Fibroblast of mammary gland (primary cell): Measurements from ENCODE around the gene PRKN.
A peak's percentile ranks its signal among the peaks of the same experiment; 100 is the strongest.

Experiments
- DNase-seq: peaks from one replicate; pipeline ENCODE4 v3.0.0-alpha.2; 2010; ENCODE audit warnings: low read depth
- H3K4me3 ChIP-seq: 2 replicates; pipeline ENCODE4 v1.5.1; 2011; ENCODE audit warnings: low read depth, mild to moderate bottlenecking, low read length, moderate library complexity; ENCODE audit not compliant: control insufficient read depth
- CTCF ChIP-seq: conservative IDR thresholded peaks from 2 replicates; pipeline ENCODE4 v1.5.1; 2011; ENCODE audit warnings: low read depth, low read length, inconsistent platforms; ENCODE audit not compliant: control insufficient read depth, insufficient read depth

Gene PRKN

GRCh38 chr6:161401587-161402309 lies 1325.8 kb downstream of the PRKN start:
- no peak overlapping the region for H3K4me3 ChIP-seq
- TF ChIP-seq CTCF = no peak
- no peak for DNase-seq

- peak; percentile 17 for DNase-seq
- no peak for TF ChIP-seq CTCF
- no peak overlapping the region for H3K4me3 ChIP-seq
Observed at GRCh38 chr6:161400671-161401070, 1326.9 kb downstream of the PRKN start.

GRCh38 chr6:161396539-161396938 lies 1331.0 kb downstream of the PRKN start:
- no peak for TF ChIP-seq CTCF
- no peak overlapping the region for H3K4me3 ChIP-seq
- no peak for DNase-seq

- TF ChIP-seq CTCF = no peak
- no peak overlapping the region for H3K4me3 ChIP-seq
- no peak for DNase-seq
Observed at GRCh38 chr6:161395716-161396231, 1331.8 kb downstream of the PRKN start.

GRCh38 chr6:161394437-161394836 lies 1333.1 kb downstream of the PRKN start:
- no peak for TF ChIP-seq CTCF
- no peak for DNase-seq
- no peak overlapping the region for H3K4me3 ChIP-seq

GRCh38 chr6:161393839-161394364 lies 1333.7 kb downstream of the PRKN start:
- no peak overlapping the region for H3K4me3 ChIP-seq
- DNase-seq = peak; percentile 93
- TF ChIP-seq CTCF = peak; percentile 82
